Sigmoid colon (tissue), 4 donors: ENCODE measurements around the gene CP.

ENCODE experiments used
- CTCF ChIP-seq, 4 experiments: fragments of 450-650 bp in 3 of 4; fragments of 200-600 bp in 1 of 4; IDR thresholded peaks; one replicate each; pipeline ENCODE4 v1.5.1; 2016 to 2019; ENCODE audit warnings: antibody characterized with exemption in 4 of 4, mild to moderate bottlenecking in 3 of 4, moderate library complexity in 2 of 4
- EP300 ChIP-seq, 4 donors: sonication (generic); formaldehyde crosslinking; IDR thresholded peaks; one replicate each; pipeline ENCODE4 v1.6.1; 2017; ENCODE audit warnings: antibody characterized with exemption in 4 of 4
- POLR2A ChIP-seq, 2 donors: fragments of 450-650 bp; IDR thresholded peaks; one replicate each; pipeline ENCODE4 v1.6.1; 2016; ENCODE audit warnings: antibody characterized with exemption in 2 of 2, mild to moderate bottlenecking in 2 of 2, moderate library complexity in 2 of 2

GRCh38 chr3:149177122-149177521 lies 44.5 kb downstream of the CP start:
- TF ChIP-seq POLR2A (IDR thresholded peaks at IDR 0.05) (no peak), CTCF (IDR thresholded peaks at IDR 0.05) (no peak), EP300 (IDR thresholded peaks at IDR 0.05) (no peak)
